Measurements from ENCODE around the gene LAGE3.

The LAGE3 gene

GRCh38 chrX:154436374-154436982 lies 42.6 kb downstream of the LAGE3 start:
- Histone ChIP-seq H3K9ac (ENCODE audit: low read length) (peak overlapping the region; percentile 77), H3K4me1 (ENCODE audit: control insufficient read depth, insufficient read depth, low read length) (no peaks in the 10 kb centered on the region), H3K9me3 (ENCODE audit: control insufficient read depth, low read length) (no peaks in the 10 kb centered on the region), H3K27me3 (replicated peaks; ENCODE audit: control insufficient read depth, insufficient read depth, low read length) (no peaks in the 10 kb centered on the region), H3K36me3 (ENCODE audit: control insufficient read depth, insufficient read depth, low read length, severe bottlenecking) (peaks cover 29% of the 10 kb centered on the region), H3K4me3 (ENCODE audit: low read length) (peak overlapping the region; percentile 77)
- peak; percentile 61 for DNase-seq (ENCODE audit: low read depth)

GRCh38 chrX:154435171-154435733 lies 43.8 kb downstream of the LAGE3 start:
- H3K9ac ChIP-seq (ENCODE audit: low read length): no peak overlapping the region
- no peak for DNase-seq (ENCODE audit: low read depth)
- H3K4me3 ChIP-seq (ENCODE audit: low read length): no peak overlapping the region
- H3K36me3 ChIP-seq (ENCODE audit: control insufficient read depth, insufficient read depth, low read length, severe bottlenecking): peaks cover 29% of the 10 kb centered on the region
- H3K9me3 ChIP-seq (ENCODE audit: control insufficient read depth, low read length): no peaks in the 10 kb centered on the region
- H3K27me3 ChIP-seq (replicated peaks; ENCODE audit: control insufficient read depth, insufficient read depth, low read length): no peaks in the 10 kb centered on the region
- H3K4me1 ChIP-seq (ENCODE audit: control insufficient read depth, insufficient read depth, low read length): peaks cover 8% of the 10 kb centered on the region

GRCh38 chrX:154434394-154435168 lies 44.5 kb downstream of the LAGE3 start:
- Histone ChIP-seq H3K9ac (ENCODE audit: low read length) (no peak overlapping the region), H3K4me1 (ENCODE audit: control insufficient read depth, insufficient read depth, low read length) (peaks cover 11% of the 10 kb centered on the region), H3K36me3 (ENCODE audit: control insufficient read depth, insufficient read depth, low read length, severe bottlenecking) (peaks cover 29% of the 10 kb centered on the region), H3K27me3 (replicated peaks; ENCODE audit: control insufficient read depth, insufficient read depth, low read length) (peaks cover 3% of the 10 kb centered on the region), H3K4me3 (ENCODE audit: low read length) (no peak overlapping the region), H3K9me3 (ENCODE audit: control insufficient read depth, low read length) (no peaks in the 10 kb centered on the region)
- DNase-seq (ENCODE audit: low read depth): no peak

- no peak overlapping the region for H3K4me3 ChIP-seq (ENCODE audit: low read length)
- peaks cover 15% of the 10 kb centered on the region for H3K4me1 ChIP-seq (ENCODE audit: control insufficient read depth, insufficient read depth, low read length)
- DNase-seq (ENCODE audit: low read depth): no peak
- H3K9me3 ChIP-seq (ENCODE audit: control insufficient read depth, low read length): no peaks in the 10 kb centered on the region
- H3K27me3 ChIP-seq (replicated peaks; ENCODE audit: control insufficient read depth, insufficient read depth, low read length): peaks cover 6% of the 10 kb centered on the region
- H3K9ac ChIP-seq (ENCODE audit: low read length): no peak overlapping the region
- peaks cover 29% of the 10 kb centered on the region for H3K36me3 ChIP-seq (ENCODE audit: control insufficient read depth, insufficient read depth, low read length, severe bottlenecking)
Measured at GRCh38 chrX:154433605-154434004, 45.5 kb downstream of the LAGE3 start.

- no peaks in the 10 kb centered on the region for H3K9me3 ChIP-seq (ENCODE audit: control insufficient read depth, low read length)
- H3K4me3 ChIP-seq (ENCODE audit: low read length): no peak overlapping the region
- peaks cover 29% of the 10 kb centered on the region for H3K36me3 ChIP-seq (ENCODE audit: control insufficient read depth, insufficient read depth, low read length, severe bottlenecking)
Measured at GRCh38 chrX:154432210-154432609, 46.9 kb downstream of the LAGE3 start.

GRCh38 chrX:154431341-154431740 lies 47.7 kb downstream of the LAGE3 start:
- Histone ChIP-seq H3K9me3 (ENCODE audit: control insufficient read depth, low read length) (no peaks in the 10 kb centered on the region), H3K9ac (ENCODE audit: low read length) (no peak overlapping the region), H3K4me3 (ENCODE audit: low read length) (no peak overlapping the region), H3K4me1 (ENCODE audit: control insufficient read depth, insufficient read depth, low read length) (peaks cover 18% of the 10 kb centered on the region), H3K27me3 (replicated peaks; ENCODE audit: control insufficient read depth, insufficient read depth, low read length) (peaks cover 6% of the 10 kb centered on the region), H3K36me3 (ENCODE audit: control insufficient read depth, insufficient read depth, low read length, severe bottlenecking) (peaks cover 29% of the 10 kb centered on the region)
- no peak for DNase-seq (ENCODE audit: low read depth)

More at GRCh38 chrX:154432210-154432609, 46.9 kb downstream of the LAGE3 start:
- DNase-seq (ENCODE audit: low read depth): no peak
- H3K27me3 ChIP-seq (replicated peaks; ENCODE audit: control insufficient read depth, insufficient read depth, low read length): peaks cover 6% of the 10 kb centered on the region
- peaks cover 18% of the 10 kb centered on the region for H3K4me1 ChIP-seq (ENCODE audit: control insufficient read depth, insufficient read depth, low read length)
- H3K9ac ChIP-seq (ENCODE audit: low read length): no peak overlapping the region

- Histone ChIP-seq H3K9ac (ENCODE audit: low read length) (no peak overlapping the region), H3K36me3 (ENCODE audit: control insufficient read depth, insufficient read depth, low read length, severe bottlenecking) (peaks cover 29% of the 10 kb centered on the region), H3K4me1 (ENCODE audit: control insufficient read depth, insufficient read depth, low read length) (peaks cover 18% of the 10 kb centered on the region), H3K4me3 (ENCODE audit: low read length) (no peak overlapping the region), H3K9me3 (ENCODE audit: control insufficient read depth, low read length) (no peaks in the 10 kb centered on the region), H3K27me3 (replicated peaks; ENCODE audit: control insufficient read depth, insufficient read depth, low read length) (peaks cover 6% of the 10 kb centered on the region)
- DNase-seq (ENCODE audit: low read depth): no peak
Measured at GRCh38 chrX:154430916-154431315, 48.2 kb downstream of the LAGE3 start.

GRCh38 chrX:154430479-154430878 lies 48.6 kb downstream of the LAGE3 start:
- no peak for DNase-seq (ENCODE audit: low read depth)
- Histone ChIP-seq H3K4me1 (ENCODE audit: control insufficient read depth, insufficient read depth, low read length) (peaks cover 18% of the 10 kb centered on the region), H3K27me3 (replicated peaks; ENCODE audit: control insufficient read depth, insufficient read depth, low read length) (peaks cover 6% of the 10 kb centered on the region), H3K4me3 (ENCODE audit: low read length) (no peak overlapping the region), H3K36me3 (ENCODE audit: control insufficient read depth, insufficient read depth, low read length, severe bottlenecking) (peaks cover 27% of the 10 kb centered on the region), H3K9me3 (ENCODE audit: control insufficient read depth, low read length) (no peaks in the 10 kb centered on the region), H3K9ac (ENCODE audit: low read length) (no peak overlapping the region)

- peaks cover 18% of the 10 kb centered on the region for H3K4me1 ChIP-seq (ENCODE audit: control insufficient read depth, insufficient read depth, low read length)
- peak overlapping the region; percentile 84 for H3K9ac ChIP-seq (ENCODE audit: low read length)
- no peaks in the 10 kb centered on the region for H3K9me3 ChIP-seq (ENCODE audit: control insufficient read depth, low read length)
- H3K4me3 ChIP-seq (ENCODE audit: low read length): peak overlapping the region; percentile 82
- H3K27me3 ChIP-seq (replicated peaks; ENCODE audit: control insufficient read depth, insufficient read depth, low read length): peaks cover 6% of the 10 kb centered on the region
- no peak for DNase-seq (ENCODE audit: low read depth)
- peaks cover 20% of the 10 kb centered on the region for H3K36me3 ChIP-seq (ENCODE audit: control insufficient read depth, insufficient read depth, low read length, severe bottlenecking)
Measured at GRCh38 chrX:154429711-154430110, 49.4 kb downstream of the LAGE3 start.

- Histone ChIP-seq H3K9ac (ENCODE audit: low read length) (peak within 1 kb of the TSS; percentile 84), H3K4me1 (ENCODE audit: control insufficient read depth, insufficient read depth, low read length) (peaks cover 18% of the 10 kb centered on the region), H3K4me3 (ENCODE audit: low read length) (peak within 1 kb of the TSS; percentile 82), H3K36me3 (ENCODE audit: control insufficient read depth, insufficient read depth, low read length, severe bottlenecking) (peaks cover 7% of the 10 kb centered on the region), H3K9me3 (ENCODE audit: control insufficient read depth, low read length) (no peaks in the 10 kb centered on the region), H3K27me3 (replicated peaks; ENCODE audit: control insufficient read depth, insufficient read depth, low read length) (peaks cover 6% of the 10 kb centered on the region)
- peak; percentile 94 for DNase-seq (ENCODE audit: low read depth)
Measured at GRCh38 chrX:154428176-154429171, 50.6 kb downstream of the LAGE3 start, which contains the start of gene ATP6AP1. TSS of gene ATP6AP1 (plus strand) at chrX:154428677. CDS start at chrX:154428693, 16 bp downstream.

All from adipocyte (in vitro differentiated cells).